PC-3 (cell line): ENCODE measurements around the gene PITPNM2. TPM values are rescaled to one million over a fixed set of nuclear protein-coding genes. Genes with fewer than 3 reads are reported as not detected.

Source experiments
- ATAC-seq: fragments of 200-7000 bp; cut with Tn5 transposase; 2 replicates; pipeline ENCODE4 v1.9.1; 2020; ENCODE audit warnings: mild to moderate bottlenecking, moderate library complexity
- BruUV-seq: library from RNA; stranded (reverse); fragments of 400-500 nt; replicated peaks from 2 replicates; lab custom pipeline; 2021; lab: Mats Ljungman, UMichigan
- CTCF ChIA-PET: fragments of 300-600 bp; sonication (Branson Sonifier 250); formaldehyde crosslinking; loops from one replicate; lab custom pipeline; 2022; ENCODE audit warnings: antibody characterized with exemption; lab: Charles Lee
- POLR2A ChIA-PET: fragments of 300-600 bp; sonication (Branson Sonifier 250); formaldehyde crosslinking; loops from one replicate; lab custom pipeline; 2022; ENCODE audit warnings: antibody characterized with exemption; ENCODE audit not compliant: unreplicated experiment; lab: Charles Lee
- DNase-seq: peaks from one replicate; pipeline ENCODE4 v3.0.0-alpha.2; 2015
- H2AFZ ChIP-seq: fragments of 300-600 bp; sonication (generic); 2 replicates; pipeline ENCODE4 v1.6.0; 2016; ENCODE audit warnings: antibody characterized with exemption, low read length
- H3F3A ChIP-seq: fragments of 300-600 bp; sonication (generic); one replicate; pipeline ENCODE4 v1.6.0; 2017; ENCODE audit warnings: antibody characterized with exemption, low read length, control low read depth, mild to moderate bottlenecking; ENCODE audit not compliant: unreplicated experiment
- H3K27ac ChIP-seq: fragments of 300-600 bp; sonication (generic); 2 replicates; pipeline ENCODE4 v1.5.1; 2016; ENCODE audit warnings: mild to moderate bottlenecking, low read length
- H3K27me3 ChIP-seq: fragments of 300-600 bp; sonication (generic); 2 replicates; pipeline ENCODE4 v1.6.1; 2016; ENCODE audit warnings: low read length, mixed read lengths
- H3K36me3 ChIP-seq: fragments of 300-600 bp; sonication (generic); 2 replicates; pipeline ENCODE4 v1.6.1; 2016; ENCODE audit warnings: low read depth, mixed run types, low read length, mixed read lengths
- H3K4me1 ChIP-seq: fragments of 300-600 bp; sonication (generic); 2 replicates; pipeline ENCODE4 v1.5.1; 2016; ENCODE audit warnings: low read length; ENCODE audit not compliant: insufficient read depth
- H3K4me2 ChIP-seq: fragments of 300-600 bp; sonication (generic); 2 replicates; pipeline ENCODE4 v1.6.0; 2016; ENCODE audit warnings: low read length
- H3K4me3 ChIP-seq: fragments of 300-600 bp; sonication (generic); 2 replicates; pipeline ENCODE4 v1.5.1; 2016; ENCODE audit warnings: mild to moderate bottlenecking, low read length, mixed read lengths
- H3K79me2 ChIP-seq: fragments of 300-600 bp; sonication (generic); 2 replicates; pipeline ENCODE4 v1.6.1; 2017; ENCODE audit warnings: low read length, mixed read lengths
- H3K9ac ChIP-seq: fragments of 300-600 bp; sonication (generic); 2 replicates; pipeline ENCODE4 v1.6.0; 2016; ENCODE audit warnings: mild to moderate bottlenecking, low read length
- H3K9me2 ChIP-seq: fragments of 300-600 bp; sonication (generic); replicated peaks from 2 replicates; pipeline ENCODE4 v1.6.1; 2016; ENCODE audit warnings: mixed run types, low read length, mixed read lengths
- H3K9me3 ChIP-seq: fragments of 300-600 bp; sonication (generic); 2 replicates; pipeline ENCODE4 v1.6.1; 2016; ENCODE audit warnings: low read length, mixed read lengths
- H4K20me1 ChIP-seq: fragments of 300-600 bp; sonication (generic); 2 replicates; pipeline ENCODE4 v1.6.1; 2016; ENCODE audit warnings: low read length, mixed read lengths
- CTCF ChIP-seq: fragments of 300-600 bp; sonication (generic); conservative IDR thresholded peaks from 2 replicates; pipeline ENCODE4 v1.5.1; 2017; ENCODE audit warnings: antibody characterized with exemption, low read depth, mild to moderate bottlenecking, low read length
- EZH2 ChIP-seq: fragments of 300-600 bp; sonication (generic); IDR thresholded peaks from one replicate; pipeline ENCODE4 v1.6.1; 2017; ENCODE audit warnings: antibody characterized with exemption, mild to moderate bottlenecking, low read length; ENCODE audit not compliant: unreplicated experiment
- EZH2phosphoT487 ChIP-seq: fragments of 300-600 bp; sonication (generic); IDR thresholded peaks from 2 replicates; pipeline ENCODE4 v1.6.1; 2018; ENCODE audit warnings: mild to moderate bottlenecking, antibody characterized with exemption, low read length, borderline replicate concordance
- intact Hi-C: fragments of 100-400 bp; cut with micrococcal nuclease; formaldehyde crosslinking; loops from 2 replicates; pipeline ENCODE4 v1.9.0; 2023
- total RNA-seq: library from RNA; depleted of rRNA; stranded (reverse); fragments of >200 nt; gene quantifications from 2 replicates; pipeline ENCODE4 v1.2.3, GENCODE V29; 2014

Gene PITPNM2
- total RNA-seq, 1 experiment from 2014 or later = 5.6 TPM

- H2AFZ ChIP-seq = no peak overlapping the region
- intact Hi-C loops = no loop called here
- ATAC-seq (no peak), DNase-seq (no peak)
- H3K9me3 ChIP-seq = no peaks in the 10 kb centered on the region
- CTCF ChIA-PET = no interaction called here
- H3K4me1 ChIP-seq = peaks cover 12% of the 10 kb centered on the region
- no peaks in the 10 kb centered on the region for H4K20me1 ChIP-seq
- no peak overlapping the region for H3K4me2 ChIP-seq
- no peaks in the 10 kb centered on the region for H3K79me2 ChIP-seq
- H3K36me3 ChIP-seq = no peaks in the 10 kb centered on the region
- H3K9ac ChIP-seq = no peak overlapping the region
- no peak overlapping the region for H3K27ac ChIP-seq
- no peak overlapping the region for H3K4me3 ChIP-seq
- no TSS peak for BruUV-seq
- H3K9me2 ChIP-seq = no peaks in the 10 kb centered on the region
- H3F3A ChIP-seq = no peaks in the 10 kb centered on the region
- POLR2A ChIA-PET = no interaction called here
- no peaks in the 10 kb centered on the region for H3K27me3 ChIP-seq
- no peak for TF ChIP-seq CTCF
- no peak for TF ChIP-seq EZH2
- no peak for TF ChIP-seq EZH2phosphoT487
Measured at GRCh38 chr12:123109319-123109772, 41.5 kb downstream of the PITPNM2 start.

- ChIA-PET POLR2A (no interaction called here), CTCF (no interaction called here)
- Histone ChIP-seq H3K79me2 (no peaks in the 10 kb centered on the region), H3K36me3 (no peaks in the 10 kb centered on the region), H3K9me2 (no peaks in the 10 kb centered on the region), H3K27ac (no peak overlapping the region), H2AFZ (no peak overlapping the region), H3K9ac (no peak overlapping the region), H3K4me3 (no peak overlapping the region), H3F3A (no peaks in the 10 kb centered on the region), H3K4me1 (peaks cover 12% of the 10 kb centered on the region), H3K9me3 (no peaks in the 10 kb centered on the region), H3K27me3 (no peaks in the 10 kb centered on the region), H4K20me1 (no peaks in the 10 kb centered on the region), H3K4me2 (no peak overlapping the region)
- ATAC-seq = no peak
- no peak for DNase-seq
- BruUV-seq = no TSS peak
- TF ChIP-seq EZH2 = no peak
- no peak for TF ChIP-seq EZH2phosphoT487
- no peak for TF ChIP-seq CTCF
- intact Hi-C loops = no loop called here
Measured at GRCh38 chr12:123108682-123109066, 42.2 kb downstream of the PITPNM2 start.

GRCh38 chr12:123107926-123108681 is 42.8 kb downstream of the PITPNM2 start:
- Histone ChIP-seq H3K36me3 (no peaks in the 10 kb centered on the region), H3F3A (no peaks in the 10 kb centered on the region), H3K9ac (no peak overlapping the region), H3K4me3 (no peak overlapping the region), H3K9me3 (no peaks in the 10 kb centered on the region), H3K27ac (no peak overlapping the region), H3K4me1 (peaks cover 16% of the 10 kb centered on the region), H3K27me3 (no peaks in the 10 kb centered on the region), H2AFZ (no peak overlapping the region), H3K4me2 (no peak overlapping the region), H3K79me2 (no peaks in the 10 kb centered on the region), H3K9me2 (no peaks in the 10 kb centered on the region), H4K20me1 (no peaks in the 10 kb centered on the region)
- CTCF ChIA-PET = no interaction called here
- no peak for TF ChIP-seq EZH2phosphoT487
- no peak for TF ChIP-seq CTCF
- TF ChIP-seq EZH2 = no peak
- no TSS peak for BruUV-seq
- DNase-seq (no peak), ATAC-seq (no peak)
- intact Hi-C loops = no loop called here
- POLR2A ChIA-PET = no interaction called here
